Left cardiac atrium (tissue), 4 donors: ENCODE results near the gene CYB561A3. TPM values are rescaled to one million over a fixed set of nuclear protein-coding genes. Genes with fewer than 3 reads are reported as not detected.

Experiments
- ATAC-seq, 2 donors: fragments of 200-7000 bp; cut with Tn5 transposase; one replicate each; pipeline ENCODE4 v1.9.1; 2020; ENCODE audit warnings: mild to moderate bottlenecking in 2 of 2, moderate library complexity in 2 of 2
- DNase-seq: peaks from one replicate; pipeline ENCODE4 v3.0.0-alpha.2; 2020
- intact Hi-C, 2 donors: fragments of 100-400 bp; cut with DNase I; formaldehyde crosslinking; loops; one replicate each; pipeline versions ENCODE4 v1.14.1 to v1.15.1; 2022 to 2023
- total RNA-seq, 2 donors: library from RNA; stranded (reverse); fragmentation: NEBNext Ultra II Directional; extraction: Animal tissue kit (Norgen Biotek cat#: 25700); gene quantifications; one replicate each; pipeline ENCODE4 v1.2.1, GENCODE V29; 2021
- donor health status: DM: no; HTN: yes; CAD: no.
- donor health status: DM: no; HTN: yes; CAD: no; lungs with severe emphysema.
- donor health status: DM: yes; HTN: yes; CAD: no.
- donor health status: Dilated cardiomyopathy.

CYB561A3 gene
- total RNA-seq, 2 donors from 2014 or later: 15.7 to 17.0 TPM

DNA sequence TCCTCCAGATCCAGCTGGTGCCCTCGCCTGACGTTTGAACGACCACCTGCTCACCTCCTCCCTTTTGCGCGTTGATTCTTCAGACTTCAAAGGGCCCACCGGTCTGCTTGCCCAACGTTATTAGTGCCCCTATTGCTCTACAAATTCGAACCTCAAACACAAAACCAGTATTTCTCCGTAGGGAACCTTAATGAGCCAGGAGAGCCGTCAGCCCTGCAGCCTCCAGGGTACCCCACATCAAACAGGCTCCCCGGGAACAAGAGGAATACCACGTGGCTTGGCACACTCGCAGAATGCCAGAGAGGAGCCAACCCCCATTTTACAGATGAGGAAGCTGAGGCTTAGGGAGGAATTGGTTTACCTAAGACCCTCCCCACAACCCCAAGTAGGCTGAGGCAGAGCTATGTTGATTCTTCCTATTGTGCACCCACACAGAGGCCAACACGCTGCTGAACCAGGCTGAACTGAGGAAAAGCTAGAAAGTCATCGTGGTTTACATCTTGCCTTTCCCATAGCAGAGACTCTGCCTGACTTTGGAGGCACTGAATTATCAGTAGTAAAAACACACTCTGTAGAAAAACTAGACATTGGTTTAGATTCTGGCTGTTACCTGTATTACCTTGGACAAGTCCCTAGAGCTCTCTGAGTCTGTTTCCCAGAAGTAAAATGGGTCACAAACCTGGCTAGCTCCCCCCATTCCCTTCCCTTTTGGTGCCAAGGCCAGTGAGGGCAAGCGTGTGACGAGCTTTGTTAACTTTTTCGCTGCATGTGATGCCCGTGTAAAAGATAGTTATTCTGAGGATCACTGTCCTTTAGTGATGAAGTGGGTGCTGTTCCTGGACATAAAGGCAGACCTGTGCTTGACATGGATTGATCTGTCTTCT lies 27.9 kb downstream of the CYB561A3 start:
- intact Hi-C loops: no loop called here
- ATAC-seq (no peak), DNase-seq (no peak)

DNA sequence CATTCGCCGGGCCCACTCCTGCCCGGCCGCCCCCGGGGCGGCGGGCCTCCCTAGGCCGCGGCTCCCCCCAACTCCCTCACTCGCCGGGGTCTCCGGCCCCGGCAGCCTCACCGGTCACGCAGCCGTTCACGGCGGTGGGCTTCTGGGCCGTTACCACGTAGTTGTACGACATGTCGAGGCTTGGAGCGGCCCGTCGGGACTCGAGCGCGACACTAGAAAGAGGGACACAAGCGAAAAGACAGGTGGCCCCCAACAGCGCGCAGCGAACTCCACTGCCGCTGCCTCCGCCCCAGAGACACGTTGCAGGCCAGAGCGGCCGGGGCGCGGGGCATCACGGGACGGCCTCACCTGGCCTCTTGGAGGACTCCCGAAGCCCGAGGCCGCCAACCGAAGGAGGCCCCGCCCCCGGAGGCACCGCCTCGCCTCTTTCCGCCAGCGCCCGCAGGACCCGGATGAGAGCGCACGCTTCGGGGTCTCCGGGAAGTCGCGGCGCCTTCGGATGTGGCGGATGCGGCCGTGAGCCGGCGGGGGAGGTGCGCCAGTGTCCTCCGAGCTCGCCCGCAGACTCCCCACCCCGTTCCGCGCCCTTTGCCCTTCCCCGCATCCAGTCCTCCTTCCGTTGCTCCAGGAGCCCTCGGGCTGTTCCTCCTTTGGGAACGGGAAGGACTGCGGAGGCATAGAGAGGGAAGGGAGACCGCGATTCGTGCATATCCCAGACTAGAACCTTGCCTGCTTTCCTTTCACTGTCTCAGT lies 28.7 kb downstream of the CYB561A3 start, which contains the start of the genes DDB1 and TKFC:
Gene DDB1, minus strand, starts transcription at position 309 of the 753 bp plus-strand sequence. Its CDS starts 137 bp downstream, at position 172.
Gene TKFC, plus strand, starts transcription at position 432 of the 753 bp plus-strand sequence. CDS start 1,501 bp downstream, outside the sequence.
- DNase-seq (peak; percentile 97), ATAC-seq (peak; percentile 97)
- intact Hi-C loops: no loop called here

DNA sequence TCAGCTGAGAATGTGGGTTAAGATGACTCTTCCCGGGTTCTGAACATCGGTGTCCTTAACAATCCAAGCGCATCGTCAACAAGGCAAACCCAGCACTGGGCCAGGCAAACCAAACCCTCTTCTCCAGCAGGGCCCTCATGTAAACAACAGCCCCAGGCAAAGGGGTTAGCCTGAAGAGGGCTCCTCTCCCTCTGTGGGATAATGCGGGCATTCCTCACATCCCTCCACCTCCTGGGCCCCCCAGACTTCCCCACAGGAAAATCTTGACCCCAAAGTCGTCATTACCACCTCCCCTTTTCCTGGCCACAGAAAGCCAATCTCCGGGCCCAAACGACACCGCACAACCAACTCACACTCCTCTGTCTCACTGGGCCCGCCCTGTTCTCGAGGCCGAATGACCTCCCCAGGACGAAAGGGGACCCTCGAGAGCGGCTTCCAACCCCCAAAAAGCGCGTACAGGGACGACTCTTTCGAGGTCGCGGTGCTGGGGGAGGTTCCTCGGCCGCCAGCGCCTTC lies 29.3 kb downstream of the CYB561A3 start:
- ATAC-seq: peak; percentile 6 to 9
- DNase-seq: no peak
- intact Hi-C loops: no loop called here

DNA sequence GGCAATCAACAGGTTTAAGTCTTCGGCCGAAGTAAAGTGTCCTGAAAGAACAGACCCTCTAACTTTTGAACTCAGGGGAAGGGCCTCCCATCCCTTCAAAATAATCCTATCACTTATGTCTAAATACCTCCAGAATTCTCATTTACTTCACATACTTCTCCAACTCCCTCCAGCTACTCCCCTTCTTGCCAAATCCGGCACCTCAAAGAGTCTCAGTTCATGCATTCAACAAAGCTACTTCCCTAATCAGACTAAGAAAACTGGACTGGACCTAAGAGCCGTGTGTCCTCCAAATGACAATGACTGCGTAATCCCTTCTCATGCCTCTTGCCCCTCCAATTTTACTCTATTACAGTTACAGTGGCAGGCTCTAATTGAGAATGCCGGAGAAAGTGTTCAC lies 30.0 kb downstream of the CYB561A3 start:
- intact Hi-C loops: no loop called here
- no peak for ATAC-seq
- DNase-seq: no peak

- intact Hi-C loops: no loop called here
Observed at GRCh38 chr11:61329871-61330270, 31.8 kb downstream of the CYB561A3 start.

DNA sequence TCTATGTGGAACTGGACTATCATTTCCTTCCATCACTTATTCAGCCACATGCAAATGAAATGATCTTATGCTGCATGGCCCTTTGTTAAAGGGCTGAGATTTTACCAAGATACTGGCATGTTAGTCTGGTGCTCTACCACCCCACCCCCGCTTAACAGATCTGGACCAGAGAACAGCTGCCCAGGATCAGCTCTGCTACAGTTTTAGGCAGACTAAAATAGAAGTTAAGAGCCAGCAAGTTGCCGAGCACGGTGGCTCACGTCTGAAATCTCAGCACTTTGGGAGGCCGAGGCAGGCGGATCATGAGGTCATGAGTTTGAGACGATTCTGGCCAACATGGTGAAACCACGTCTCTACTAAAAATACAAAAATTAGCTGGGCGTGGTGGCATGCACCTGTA lies 33.3 kb downstream of the CYB561A3 start:
- DNase-seq (no peak), ATAC-seq (no peak)
- intact Hi-C loops: no loop called here

More at GRCh38 chr11:61329871-61330270, 31.8 kb downstream of the CYB561A3 start:
- DNase-seq: no peak
- no peak for ATAC-seq

- intact Hi-C loops: no loop called here
- no peak for ATAC-seq
- DNase-seq: no peak
Observed at GRCh38 chr11:61327669-61328071, 34.0 kb downstream of the CYB561A3 start.

DNA sequence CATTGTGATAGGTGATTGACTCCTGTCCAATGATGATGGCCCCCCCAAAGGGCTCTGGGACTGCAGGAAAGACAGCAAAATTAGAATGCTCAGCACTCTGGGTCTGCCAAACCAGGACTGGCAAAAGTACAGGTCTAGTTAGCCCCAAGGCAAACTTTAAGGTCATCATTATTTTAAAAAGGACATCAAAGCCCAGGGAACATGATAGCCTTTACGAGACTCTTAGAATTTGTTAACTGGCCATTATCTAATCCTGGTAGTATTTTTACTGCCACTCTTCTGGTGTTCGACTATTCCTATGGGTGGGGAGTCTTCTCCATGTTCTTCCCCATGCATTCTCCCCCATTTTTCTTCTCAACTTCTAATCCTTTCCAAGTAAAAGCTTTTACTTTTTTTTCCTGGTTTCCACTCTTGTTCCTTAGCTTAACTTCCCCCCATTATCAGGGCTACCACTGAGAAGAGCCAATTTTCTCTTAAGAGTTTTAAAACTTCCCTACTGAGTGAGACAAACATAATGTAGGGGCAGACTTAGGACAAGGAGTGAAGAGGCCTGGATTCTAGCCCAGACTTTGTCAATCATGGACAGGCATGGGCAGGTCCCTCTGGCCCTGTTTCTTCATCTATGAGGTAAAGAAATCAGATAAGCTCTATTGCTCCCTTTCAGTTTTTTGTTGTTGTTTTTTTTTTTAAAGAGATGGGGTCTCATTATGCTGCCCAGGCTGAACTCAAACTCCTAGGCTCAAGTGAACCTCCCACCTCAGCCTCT lies 35.9 kb downstream of the CYB561A3 start:
- DNase-seq (no peak), ATAC-seq (peak; percentile 62 to 71)
- intact Hi-C loops: no loop called here

DNA sequence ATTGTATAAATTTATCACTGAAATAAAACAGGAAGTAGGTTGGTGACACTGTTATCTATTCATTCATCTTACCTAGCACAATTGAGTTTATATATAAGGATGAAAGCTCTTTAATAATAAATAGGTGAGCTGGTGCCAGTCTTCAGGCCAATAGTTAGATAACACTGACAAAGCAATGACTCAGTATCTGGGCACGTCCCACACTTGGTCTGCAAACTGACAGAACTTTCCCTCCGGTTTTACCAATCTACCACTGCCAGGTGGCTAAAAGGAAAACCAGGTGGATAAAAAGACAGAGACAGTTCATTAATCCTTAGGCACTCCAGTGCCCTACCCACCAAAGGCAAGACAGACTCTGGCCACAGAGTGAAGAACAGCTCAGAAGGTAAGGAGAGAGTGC lies 46.4 kb downstream of the CYB561A3 start:
- DNase-seq (no peak), ATAC-seq (peak in 1 of 2 donors; percentile 45)
- intact Hi-C loops: no loop called here

DNA sequence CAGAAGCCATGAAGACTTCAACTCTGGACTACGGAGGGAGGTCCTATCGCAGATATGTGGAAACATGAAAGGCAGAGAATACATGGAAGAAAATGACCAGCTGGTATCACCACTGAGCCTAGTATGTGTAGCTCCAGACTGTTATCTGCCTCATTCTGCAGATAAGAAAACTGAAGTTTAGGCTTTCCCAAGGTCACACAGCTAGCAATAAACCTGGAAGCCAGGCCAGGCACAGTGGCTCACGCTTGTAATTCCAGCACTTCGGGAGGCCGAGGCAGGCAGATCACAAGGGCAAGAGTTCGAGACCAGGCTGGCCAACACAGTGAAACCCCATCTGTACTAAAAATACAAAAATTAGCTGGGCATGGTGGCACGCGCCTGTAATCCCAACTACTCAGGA lies 50.9 kb downstream of the CYB561A3 start:
- ATAC-seq: no peak
- intact Hi-C loops: no loop called here
- no peak for DNase-seq

- DNase-seq (no peak), ATAC-seq (no peak)
- intact Hi-C loops: no loop called here
Observed at GRCh38 chr11:61309739-61310138, 51.9 kb downstream of the CYB561A3 start.

DNA sequence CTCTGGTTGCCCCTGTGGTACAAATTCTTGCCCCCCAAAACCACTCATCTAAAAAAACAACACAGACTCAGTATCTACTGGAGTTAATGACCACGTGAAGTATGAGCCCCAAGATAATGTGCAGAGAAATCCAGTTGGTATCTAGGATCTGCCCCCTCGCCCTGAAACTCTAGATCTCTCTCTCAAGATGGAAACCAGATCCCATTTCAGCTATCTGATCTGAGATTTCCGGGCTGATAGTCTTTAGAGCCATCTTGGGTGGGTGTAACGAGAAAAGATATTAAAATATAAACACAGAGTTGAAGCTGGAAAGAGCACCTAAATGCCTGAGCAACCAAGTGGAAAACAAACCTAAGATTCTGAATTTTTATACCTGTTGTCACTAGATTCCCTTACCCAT lies 52.5 kb downstream of the CYB561A3 start:
- DNase-seq (no peak), ATAC-seq (no peak)
- intact Hi-C loops: no loop called here

GRCh38 chr11:61307354-61307753 lies 54.3 kb downstream of the CYB561A3 start:
- DNase-seq (no peak), ATAC-seq (no peak)
- intact Hi-C loops: no loop called here

DNA sequence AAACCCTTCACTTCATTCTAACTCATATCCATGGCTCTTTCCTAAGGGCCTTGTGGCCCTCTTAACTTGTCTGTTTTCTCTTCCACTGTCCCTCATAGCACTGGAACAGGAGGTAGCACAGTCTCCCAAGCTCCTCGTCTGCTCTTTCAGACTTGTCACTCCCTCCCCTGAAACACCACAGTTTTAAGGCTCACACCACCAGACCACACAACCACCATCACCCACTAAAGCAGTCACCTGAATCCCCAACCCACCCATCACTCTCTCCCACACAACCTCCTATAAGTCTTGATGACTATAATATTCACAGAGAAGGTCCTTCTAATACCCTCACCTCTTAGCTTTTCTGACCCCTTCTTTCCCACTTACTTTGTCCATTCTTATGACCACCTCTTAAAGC lies 55.5 kb downstream of the CYB561A3 start:
- ATAC-seq: no peak
- no peak for DNase-seq
- intact Hi-C loops: no loop called here

DNA sequence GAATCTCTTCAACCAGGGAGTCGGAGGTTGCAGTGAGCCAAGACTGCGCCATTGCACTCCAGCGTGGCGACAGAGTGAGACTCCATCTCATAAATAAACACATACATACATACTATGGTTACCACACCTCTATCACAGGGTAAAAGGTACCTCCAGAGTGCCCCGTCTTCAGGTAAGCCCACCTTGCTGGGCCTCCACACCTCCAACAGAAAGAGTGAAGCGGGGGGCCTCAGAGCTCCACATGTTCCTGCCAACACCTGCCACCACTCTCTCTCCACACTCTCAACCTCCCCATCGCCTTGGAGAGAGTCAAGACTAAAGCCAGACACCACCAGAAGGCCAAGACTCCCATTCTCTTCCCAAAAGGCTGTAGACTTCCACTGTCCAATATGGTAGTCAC lies 56.3 kb downstream of the CYB561A3 start:
- DNase-seq: no peak
- ATAC-seq: no peak
- intact Hi-C loops: no loop called here

DNA sequence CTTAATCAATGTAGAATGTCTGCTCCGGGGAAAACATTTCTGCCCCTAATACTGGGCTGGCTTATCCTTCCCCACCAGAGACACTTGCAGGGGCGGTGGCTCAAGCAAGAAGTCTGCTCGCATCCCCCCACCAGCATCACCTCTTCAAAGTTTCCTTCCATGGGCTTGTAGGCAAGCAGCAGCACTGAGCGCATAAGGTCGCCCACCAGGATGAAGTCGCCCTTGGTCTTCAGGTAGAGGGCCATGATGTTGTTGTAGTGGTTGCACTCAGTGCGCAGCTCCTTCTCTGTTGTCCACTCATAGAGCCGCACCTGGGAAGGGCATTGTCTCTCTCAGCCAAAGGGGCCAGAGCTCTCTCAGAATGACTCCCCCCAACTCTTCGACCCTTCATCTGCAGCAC lies 58.0 kb downstream of the CYB561A3 start:
- ATAC-seq (no peak), DNase-seq (no peak)
- intact Hi-C loops: no loop called here

GRCh38 chr11:61302550-61302949 lies 59.1 kb downstream of the CYB561A3 start:
- intact Hi-C loops: no loop called here
- DNase-seq (no peak), ATAC-seq (no peak)
